G401 (cell line): ENCODE data around the gene VAX1. TPM values are rescaled to one million over a fixed set of nuclear protein-coding genes. Genes with fewer than 3 reads are reported as not detected.

Source experiments
- DNase-seq: peaks from one replicate; pipeline ENCODE4 v3.0.0-alpha.2; 2015; ENCODE audit warnings: low spot score
- in situ Hi-C: cut with HindIII; loops from 2 replicates; pipeline ENCODE4 v1.10.0; 2016; ENCODE audit warnings: low sequenced_read_pairs, mixed read lengths
- total RNA-seq: library from RNA; depleted of rRNA; stranded (reverse); fragments of >200 nt; shearing (Covaris generic); gene quantifications from 2 replicates; pipeline ENCODE4 v1.2.3, GENCODE V29; 2014

The VAX1 gene
- total RNA-seq, 1 experiment from 2014 or later, result not detected

DNA sequence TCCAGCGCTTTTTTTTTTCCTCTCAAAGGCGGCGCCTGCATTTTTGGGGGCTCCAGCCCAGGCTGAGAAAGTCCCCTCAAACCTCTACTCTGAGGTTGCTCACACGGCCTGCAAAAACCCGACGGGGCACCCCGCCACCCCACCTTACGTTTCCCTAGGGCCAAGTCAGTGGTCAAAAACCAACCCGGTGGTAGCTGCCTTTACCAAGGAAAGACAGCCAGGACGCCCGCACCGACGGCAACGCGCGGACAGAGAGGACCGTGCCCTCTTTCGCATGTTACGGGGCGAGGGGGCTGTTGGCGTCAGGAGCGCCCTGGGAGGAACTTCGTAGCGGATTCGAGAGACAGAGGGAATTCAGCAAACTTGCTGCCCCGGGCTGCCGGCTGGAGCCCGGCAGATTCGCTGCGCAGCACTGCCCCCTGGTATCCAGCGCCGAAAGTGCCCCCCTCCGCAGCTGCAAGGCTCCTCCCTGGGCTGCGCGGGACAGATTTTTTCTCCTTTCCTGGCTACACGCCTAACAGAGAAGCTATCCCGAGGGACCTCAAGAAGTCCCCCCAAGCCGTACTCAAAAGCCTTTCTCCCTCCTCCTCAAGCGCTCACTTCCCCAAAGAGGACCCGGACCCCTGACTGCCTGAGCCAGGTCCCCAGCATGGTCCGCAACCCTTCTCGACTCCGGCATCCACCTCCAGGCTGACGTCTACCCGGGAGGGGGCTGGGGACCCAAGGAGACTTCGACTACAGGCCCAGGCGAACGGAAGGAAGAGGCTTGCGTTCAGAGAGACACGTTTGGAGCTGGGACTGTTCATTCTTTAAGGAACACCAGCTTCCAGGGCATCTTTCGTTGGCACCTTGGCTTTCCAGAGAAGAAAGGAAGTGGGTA lies 27.7 kb upstream of the VAX1 start:
- in situ Hi-C loops, result loop anchor here (25.0 kb wide), 1 partner anchor 353 kb away; no protein-coding TSS in a partner anchor
- no peak for DNase-seq

DNA sequence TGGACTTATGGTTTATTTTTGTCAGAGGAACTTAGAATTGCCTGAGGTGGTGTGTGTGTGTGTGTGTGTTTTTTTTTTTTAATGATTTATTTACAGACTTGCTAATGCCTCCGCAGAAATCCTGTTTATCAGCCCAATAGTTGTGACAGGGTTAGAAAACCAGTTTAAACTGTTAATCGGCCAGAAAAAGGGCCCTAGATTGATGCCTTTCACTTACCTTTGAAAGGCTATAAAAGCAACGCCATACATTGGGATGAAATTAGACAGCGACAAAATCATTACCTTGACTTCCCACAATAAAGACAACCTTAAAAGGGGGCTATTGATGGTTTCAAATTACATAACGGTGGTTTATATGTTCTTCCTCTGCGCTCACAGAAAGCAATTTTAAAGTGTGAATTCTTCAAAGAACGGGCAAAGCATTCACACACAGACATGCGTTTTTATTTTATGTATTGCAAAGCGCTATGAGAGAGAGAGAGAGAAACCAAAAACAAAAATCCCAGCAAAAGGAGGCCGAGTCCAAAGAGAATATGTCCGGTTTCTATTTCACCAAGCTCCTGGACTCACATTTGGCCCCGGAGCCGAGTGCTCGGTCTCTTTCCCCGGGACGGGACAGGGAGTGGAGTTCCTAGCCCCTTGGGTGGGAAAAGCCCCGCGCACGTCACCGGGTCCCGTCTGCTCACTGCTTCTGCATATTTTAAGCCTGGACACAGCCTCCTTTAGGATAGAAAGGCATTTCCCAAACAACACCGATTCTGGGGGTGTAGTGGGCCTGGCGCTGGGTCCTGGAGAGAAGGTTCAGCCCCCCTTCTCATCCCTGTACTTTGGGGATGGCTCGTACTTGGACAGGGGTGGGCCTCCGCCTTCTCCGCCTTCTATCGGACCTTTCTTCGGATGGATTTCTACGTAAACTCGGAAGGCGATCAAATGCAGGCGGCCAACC lies 26.8 kb upstream of the VAX1 start:
- in situ Hi-C loops, result loop anchor here (25.0 kb wide), 1 partner anchor 353 kb away; no protein-coding TSS in a partner anchor
- DNase-seq, result no peak

DNA sequence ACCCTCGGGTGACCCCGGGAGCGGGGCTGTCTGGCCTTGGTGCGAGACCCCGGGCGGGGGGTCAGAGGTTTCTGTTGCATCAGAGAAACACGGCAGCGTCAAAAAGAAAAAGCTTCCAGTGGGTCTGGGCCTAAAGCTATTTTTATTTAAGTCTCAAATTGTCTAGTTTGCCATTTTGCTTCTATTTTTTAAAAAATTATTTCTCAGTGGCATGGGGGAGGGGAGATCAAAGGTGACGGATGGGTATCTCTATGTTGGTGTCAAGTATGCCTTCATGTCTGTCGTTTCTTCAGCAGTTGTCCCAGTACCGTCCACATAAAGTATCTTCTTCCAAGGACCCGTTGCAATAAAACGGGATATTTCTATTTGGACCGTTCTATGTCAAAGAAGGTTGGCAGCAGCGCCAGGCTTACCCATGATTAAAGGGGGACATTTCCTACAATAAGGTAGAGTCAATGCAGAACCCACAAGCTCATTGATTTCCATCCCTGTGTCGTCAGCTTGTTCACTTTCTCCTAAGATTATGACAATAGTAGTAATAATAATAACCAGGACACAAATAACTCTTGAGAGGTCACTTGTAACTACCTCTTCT lies 26.0 kb upstream of the VAX1 start:
- no peak for DNase-seq
- in situ Hi-C loops, result loop anchor here (25.0 kb wide), 1 partner anchor 352 kb away; no protein-coding TSS in a partner anchor

DNA sequence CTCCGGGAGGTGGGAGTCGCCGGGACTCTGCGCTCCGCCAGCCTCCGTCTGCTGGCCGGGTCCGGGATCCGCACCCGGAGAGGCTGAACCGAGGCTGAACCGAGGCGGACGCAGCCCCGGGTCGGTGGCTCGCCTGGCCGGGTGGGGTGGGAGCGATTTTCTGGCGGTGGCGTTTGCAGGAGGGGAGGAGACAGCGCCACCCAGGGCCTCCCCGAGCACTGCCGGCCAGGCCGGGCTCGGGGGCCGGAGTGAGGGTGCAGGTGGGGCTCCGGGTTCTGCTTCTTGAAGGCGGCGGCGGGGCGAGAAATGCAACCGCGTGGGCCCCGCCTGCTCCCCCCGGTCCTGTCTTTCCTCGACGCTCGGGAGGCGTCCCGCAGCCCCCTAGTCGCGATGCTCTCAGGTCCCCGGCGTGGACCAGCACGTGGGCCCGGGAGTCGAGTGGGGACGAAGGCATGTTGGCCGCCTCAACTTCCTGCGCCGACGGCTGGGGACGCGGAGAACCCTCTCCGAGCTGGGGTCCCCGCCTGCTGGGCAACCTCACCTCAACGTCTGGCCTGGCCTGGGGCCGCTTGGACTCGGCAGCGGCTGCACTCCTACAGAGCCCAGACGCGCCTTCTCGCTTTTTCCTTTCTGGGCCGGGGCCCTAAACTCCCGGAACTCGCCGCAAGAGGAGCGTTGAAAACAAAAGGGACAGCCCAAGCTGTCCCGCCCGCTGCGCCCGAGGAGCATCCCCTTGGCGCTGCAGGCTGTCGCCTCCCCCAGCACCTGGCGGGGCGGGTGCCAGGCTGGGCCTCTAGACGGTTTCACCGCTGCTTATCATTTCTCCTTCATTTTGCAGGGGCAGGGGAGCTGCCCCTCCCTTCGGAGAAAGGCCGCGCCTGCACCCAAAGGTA lies 25.2 kb upstream of the VAX1 start:
- in situ Hi-C loops, result loop anchor here (25.0 kb wide), 1 partner anchor 351 kb away; no protein-coding TSS in a partner anchor
- DNase-seq, result no peak

DNA sequence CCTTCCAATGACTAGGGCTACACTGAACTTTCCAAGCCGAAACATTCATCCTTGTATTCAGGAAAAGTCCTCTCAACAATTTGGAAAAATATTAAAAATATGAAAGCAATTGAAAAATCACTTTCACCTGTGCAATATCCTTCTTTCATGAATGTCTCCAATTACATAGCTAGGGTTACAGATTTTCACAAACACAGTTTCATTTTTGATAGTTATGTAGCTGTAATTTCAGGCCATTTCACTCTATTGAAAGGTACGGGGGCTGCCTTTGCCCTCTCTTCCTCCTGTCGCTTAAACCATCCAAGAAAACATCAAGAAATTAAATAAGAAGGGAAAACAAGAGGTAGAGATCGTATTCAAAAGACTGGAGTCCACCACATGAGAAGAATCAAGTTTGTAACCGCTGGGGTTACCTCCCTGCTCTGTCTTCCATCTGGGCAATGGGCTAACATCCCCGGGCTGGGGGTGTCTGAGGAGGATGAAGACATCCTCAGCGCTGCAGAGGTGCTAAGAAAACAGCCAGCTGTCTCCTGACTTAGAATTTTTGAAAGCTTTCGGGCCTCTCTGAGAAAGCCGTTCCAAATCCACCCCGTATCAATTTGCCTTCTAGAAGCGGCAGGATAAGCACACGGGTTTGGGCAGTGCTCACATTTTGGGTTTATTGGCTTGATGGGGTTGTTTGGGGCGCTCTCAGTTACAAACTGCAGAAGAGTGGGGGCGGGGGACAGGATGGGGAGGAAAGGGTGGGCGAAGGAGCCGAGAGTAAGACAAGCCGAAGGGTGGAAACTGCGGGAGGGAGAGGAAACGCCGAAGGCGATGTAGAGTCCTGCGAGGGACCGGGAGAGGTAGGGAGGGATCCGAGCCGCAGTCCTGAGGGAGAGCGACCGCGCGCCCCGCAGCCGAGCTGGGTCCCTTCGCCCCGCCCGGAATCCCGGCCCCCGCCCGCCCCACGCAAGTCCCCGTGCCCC lies 24.3 kb upstream of the VAX1 start:
- in situ Hi-C loops, result loop anchor here (25.0 kb wide), 1 partner anchor 350 kb away; no protein-coding TSS in a partner anchor
- DNase-seq, result no peak

DNA sequence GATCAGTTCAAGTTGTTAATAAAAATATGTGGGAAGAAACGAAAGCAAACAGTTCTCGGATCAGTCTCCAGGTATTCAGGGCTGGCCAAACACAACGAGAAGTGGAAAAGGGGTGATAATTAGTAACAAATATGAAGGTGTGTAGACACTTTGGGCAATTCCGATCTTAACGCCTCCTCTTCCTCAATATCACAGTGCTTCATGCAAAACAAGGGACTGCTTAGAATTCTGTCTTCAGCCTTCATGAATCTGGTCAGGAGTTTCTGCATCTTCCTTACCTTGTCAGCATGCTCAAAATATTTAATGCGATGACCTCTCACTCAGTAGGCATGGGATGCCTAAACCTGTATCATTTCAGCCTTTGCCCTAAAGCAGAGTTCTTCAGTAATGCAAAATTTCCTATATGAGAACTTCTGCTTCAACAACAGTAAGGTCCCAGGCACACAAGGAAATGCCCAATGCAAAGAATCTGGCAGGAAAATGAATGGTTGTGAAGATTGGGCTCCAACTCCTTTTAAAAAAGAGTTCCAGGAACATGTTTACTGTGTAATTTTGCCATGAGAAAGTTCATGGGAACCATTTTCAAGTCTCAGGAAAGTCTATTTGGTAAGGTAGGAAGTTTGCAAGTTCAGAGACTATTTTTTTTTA lies 23.4 kb upstream of the VAX1 start:
- in situ Hi-C loops, result loop anchor here (25.0 kb wide), 1 partner anchor 349 kb away; no protein-coding TSS in a partner anchor
- no peak for DNase-seq

DNA sequence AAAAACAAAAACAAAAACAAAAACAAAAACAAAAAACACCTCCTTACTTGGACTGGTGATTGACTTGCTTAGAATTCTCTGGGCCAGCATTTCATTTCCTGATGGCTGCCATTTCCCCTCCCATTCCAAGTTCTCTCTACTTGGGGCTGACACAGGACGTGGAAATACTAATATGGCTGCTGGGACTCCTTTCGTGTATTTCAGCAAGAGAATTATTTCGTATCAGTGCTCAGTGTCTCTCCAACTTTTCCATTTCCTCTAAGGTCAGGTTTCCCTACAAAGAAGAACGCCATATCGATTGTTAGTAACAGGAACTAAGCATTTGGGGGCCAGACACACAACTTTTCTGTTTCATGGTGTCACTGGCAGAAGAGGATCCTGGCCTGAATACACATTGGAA lies 22.5 kb upstream of the VAX1 start:
- in situ Hi-C loops, result loop anchor here (25.0 kb wide), 1 partner anchor 348 kb away; no protein-coding TSS in a partner anchor
- DNase-seq, result no peak

DNA sequence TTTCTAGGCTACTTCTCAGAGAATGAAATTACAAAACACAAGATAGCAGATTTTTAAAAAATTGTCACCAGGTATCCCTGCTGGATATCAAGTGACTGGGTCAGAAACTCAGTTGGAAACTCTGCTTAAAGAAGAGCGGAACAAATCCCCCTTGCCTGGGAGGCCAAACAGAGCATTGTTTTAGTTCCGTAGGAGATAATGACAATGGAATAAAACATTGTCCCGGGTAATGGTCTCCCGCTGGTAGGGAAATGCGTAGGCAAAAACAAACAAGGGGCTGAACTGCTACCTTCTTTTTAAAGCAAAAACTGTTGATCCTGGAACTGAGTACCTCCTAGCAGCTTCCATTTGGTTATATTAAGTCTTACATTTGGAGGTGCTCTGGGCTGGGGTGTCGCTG lies 21.3 kb upstream of the VAX1 start:
- no peak for DNase-seq
- in situ Hi-C loops, result loop anchor here (25.0 kb wide), 1 partner anchor 347 kb away; no protein-coding TSS in a partner anchor

DNA sequence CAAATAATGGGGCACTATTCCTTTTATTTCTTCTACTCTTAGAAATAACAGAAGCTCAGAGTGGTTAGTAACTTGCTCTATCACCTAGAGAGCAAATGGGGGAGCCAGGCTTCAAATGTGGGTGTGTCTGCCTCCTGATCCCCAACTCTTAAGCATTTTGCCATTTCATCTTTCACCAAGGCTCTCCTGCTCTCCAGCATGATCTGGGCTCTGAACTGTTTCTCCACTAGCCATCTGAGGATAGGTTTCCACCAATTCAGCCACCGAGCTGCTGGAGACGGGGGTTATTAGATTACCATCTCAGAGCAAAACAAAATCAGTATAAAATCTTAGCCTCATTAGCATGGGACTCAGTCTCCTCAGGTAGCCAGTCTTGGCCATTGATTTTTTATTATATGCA lies 20.2 kb upstream of the VAX1 start:
- in situ Hi-C loops, result loop anchor here (25.0 kb wide), 1 partner anchor 346 kb away; no protein-coding TSS in a partner anchor
- no peak for DNase-seq

DNA sequence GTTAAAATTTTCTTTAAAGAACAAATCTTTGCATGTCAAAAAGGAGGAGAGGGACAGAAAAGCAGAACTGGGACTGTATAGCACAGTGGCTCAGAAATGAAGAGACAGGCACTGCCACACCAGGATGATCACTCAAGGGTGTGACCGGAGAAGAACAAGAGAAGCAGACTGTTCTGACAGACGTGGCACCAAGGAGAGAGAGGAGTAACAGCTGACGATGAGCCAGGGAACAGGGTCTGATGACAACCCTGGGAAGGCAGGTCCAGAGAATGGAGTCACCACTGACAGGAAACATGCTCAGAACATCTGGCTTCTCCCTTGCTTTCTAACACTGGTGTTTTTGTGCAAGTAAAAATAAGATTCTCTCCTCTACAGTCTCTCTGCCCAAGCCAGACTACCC lies 14.6 kb upstream of the VAX1 start:
- in situ Hi-C loops, result loop anchor here (25.0 kb wide), 1 partner anchor 340 kb away; no protein-coding TSS in a partner anchor
- DNase-seq, result no peak

DNA sequence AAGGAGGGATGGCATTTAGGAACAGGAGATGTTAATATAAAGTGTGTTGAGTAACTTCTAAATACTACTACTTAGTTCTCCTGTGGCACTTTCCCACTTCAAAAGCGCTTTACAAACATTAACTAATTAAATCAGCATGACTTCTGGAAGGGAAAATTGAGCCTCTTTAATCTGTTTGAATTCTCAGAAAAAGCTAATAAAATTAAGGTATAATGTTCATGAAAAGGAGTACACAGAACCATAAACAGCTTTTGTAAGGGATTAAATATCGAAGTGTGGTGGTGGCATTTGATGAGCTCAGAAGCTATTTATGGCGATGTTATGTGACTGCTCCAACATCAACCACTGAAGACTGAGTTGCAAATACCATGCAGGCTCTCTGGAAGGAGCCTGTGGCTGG lies 10.2 kb upstream of the VAX1 start:
- in situ Hi-C loops, result no loop called here
- no peak for DNase-seq

DNA sequence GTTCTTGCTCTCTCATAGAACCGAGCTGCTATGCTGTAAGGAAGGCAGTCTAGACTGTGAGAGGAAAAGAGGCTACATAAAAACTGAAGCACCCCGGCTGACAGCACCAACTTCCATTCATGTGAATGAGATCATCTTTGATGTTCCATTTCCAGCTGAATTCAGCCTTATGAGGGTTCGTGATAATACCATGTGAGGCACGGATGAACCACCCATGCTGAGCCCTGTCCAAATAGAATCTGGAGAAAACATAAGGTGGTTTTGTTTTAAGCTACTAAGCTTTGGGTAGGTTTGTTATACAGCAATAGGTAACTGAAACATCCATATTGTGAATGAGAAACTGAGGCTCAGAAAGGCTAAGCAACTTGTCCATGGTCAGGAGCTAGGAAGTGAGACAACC lies 6.9 kb upstream of the VAX1 start:
- no peak for DNase-seq
- in situ Hi-C loops, result no loop called here

DNA sequence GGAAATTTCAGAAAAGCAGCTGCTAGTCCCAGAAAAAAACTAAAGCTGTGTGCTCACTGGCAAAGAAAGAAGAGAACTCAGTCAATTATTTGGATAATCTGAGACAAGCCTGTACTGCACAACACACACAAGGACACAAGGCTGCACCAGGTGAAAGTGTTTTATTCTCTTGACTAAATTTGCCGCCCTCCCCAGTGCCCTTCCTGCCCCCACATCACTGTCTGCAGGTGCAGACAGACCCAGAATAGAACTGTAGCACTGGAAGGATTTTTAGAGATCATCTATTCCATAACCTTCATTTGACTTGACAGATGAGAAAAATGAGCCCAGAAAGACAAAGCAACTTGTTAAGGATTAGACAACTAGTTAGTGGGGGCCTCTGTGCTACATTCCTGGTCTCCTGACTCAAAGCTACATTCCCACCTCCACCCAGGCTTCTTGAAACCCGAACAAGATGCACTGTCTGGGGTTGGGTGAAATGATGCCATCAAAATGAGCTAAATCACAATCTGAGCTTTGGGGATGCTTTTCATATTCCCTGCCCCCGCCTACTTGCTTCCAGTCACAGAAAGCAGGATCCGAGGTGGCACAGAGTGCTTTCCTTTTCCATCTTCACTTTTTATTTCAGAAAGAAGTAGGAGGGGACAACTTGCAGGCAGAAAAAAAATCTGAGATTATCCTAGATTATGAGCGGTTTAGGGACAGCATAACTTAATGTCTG lies 5.2 kb upstream of the VAX1 start:
- DNase-seq, result no peak
- in situ Hi-C loops, result no loop called here

DNA sequence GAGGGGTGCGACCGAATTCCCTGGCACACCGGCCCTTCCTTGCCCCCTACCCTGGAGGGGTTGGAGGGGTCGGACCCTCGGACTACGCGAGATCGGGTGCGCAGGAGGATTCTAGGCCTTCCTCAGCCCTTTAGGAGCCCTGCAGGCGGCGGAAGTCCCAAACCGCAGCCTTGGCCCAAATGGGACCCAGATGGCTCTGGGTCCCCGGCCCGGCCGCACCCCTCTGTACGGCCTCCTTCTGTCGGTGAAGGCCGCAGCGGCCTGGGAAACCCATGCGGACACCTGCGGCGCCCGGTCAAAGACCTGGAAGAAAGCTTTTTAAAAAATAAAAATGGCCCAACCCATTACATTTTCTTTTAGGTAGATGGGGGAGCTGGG lies 2.4 kb upstream of the VAX1 start:
- no peak for DNase-seq
- in situ Hi-C loops, result no loop called here

DNA sequence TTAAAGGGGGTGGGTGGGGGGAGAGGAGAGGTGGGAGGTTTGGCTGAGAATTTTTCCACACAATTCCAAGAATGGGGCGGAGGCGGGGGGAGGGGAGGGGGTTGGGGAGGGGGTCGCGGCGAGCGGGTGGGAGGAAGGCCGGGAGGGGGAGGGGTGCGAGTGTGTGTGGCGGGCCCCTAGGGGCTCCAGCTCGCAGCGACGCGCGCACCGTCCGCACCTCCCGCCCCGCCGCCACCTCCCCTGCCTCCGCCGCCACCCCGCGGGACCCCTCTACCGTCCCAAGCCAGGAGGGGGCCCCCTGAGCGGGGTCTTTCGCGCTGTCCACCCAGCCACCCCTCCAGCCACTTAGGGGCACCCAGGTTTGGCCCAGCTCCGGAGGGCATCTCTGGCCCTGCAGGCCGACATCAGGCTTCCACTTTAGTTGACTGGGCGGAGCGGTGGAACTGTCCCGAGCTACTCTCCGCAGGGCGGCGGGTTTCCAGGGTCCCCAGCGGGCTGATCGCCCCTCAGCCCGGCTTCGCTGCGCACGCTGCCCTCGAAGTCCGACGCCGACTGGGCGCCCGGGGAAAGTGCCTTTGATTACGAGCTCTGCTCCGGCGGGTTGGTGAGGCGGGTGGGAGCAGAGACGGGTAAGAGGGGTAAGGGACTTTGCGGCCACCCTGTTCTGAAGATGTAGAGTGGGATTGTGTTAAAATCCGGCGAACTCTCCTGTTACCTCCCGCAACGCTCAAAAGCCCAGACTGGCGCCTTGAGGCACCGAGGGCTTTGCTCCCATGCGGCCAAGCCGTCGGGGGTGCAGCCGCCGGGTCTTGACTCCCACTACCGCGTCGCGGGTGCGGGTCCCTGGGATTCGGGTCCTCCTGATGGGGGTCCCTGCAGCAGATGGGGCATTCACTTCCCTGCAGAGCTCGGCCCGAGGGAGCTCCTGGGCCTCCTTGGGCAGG lies 1.8 kb upstream of the VAX1 start:
- in situ Hi-C loops, result no loop called here
- DNase-seq, result no peak
